Measurements from ENCODE around the gene PROX2.

The PROX2 gene

GRCh38 chr14:74846968-74847665, 28.8 kb downstream of the PROX2 start:
- in situ Hi-C loops (cut with HindIII; ENCODE audit: low sequenced_read_pairs): no loop called here
- H3K4me3 ChIP-seq (ENCODE audit: low read depth, low read length): no peak overlapping the region
- TF ChIP-seq, protein P1, sequence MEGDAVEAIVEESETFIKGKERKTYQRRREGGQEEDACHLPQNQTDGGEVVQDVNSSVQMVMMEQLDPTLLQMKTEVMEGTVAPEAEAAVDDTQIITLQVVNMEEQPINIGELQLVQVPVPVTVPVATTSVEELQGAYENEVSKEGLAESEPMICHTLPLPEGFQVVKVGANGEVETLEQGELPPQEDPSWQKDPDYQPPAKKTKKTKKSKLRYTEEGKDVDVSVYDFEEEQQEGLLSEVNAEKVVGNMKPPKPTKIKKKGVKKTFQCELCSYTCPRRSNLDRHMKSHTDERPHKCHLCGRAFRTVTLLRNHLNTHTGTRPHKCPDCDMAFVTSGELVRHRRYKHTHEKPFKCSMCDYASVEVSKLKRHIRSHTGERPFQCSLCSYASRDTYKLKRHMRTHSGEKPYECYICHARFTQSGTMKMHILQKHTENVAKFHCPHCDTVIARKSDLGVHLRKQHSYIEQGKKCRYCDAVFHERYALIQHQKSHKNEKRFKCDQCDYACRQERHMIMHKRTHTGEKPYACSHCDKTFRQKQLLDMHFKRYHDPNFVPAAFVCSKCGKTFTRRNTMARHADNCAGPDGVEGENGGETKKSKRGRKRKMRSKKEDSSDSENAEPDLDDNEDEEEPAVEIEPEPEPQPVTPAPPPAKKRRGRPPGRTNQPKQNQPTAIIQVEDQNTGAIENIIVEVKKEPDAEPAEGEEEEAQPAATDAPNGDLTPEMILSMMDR (IDR thresholded peaks at IDR 0.05; ENCODE audit: low read depth, low read length): no peak
- DNase-seq (ENCODE audit: low read depth, low spot score): peak; percentile 62

DNA sequence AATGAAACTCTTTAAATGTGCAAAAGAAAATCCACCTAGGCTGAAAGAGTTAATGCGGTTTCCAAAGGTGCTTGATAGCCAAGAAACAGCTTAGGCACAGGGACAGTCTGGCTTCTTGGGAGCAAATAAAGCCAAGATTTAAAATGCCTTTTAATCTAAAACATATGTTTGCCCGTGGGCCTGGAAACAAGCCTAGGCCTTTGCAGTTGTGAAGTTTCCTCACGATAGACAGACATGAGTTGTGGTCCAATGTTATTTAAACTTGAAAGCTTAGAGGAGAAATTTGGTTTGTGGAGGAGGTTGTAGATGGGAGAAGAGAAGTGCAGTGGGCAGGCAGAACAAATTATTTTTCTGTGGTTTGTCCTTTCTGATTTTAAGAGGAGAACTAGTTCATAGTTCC, 29.8 kb downstream of the PROX2 start:
- TF ChIP-seq, protein P1 (IDR thresholded peaks at IDR 0.05; ENCODE audit: low read depth, low read length): no peak
- no peak overlapping the region for H3K4me3 ChIP-seq (ENCODE audit: low read depth, low read length)
- in situ Hi-C loops (cut with HindIII; ENCODE audit: low sequenced_read_pairs): no loop called here
- peak; percentile 64 for DNase-seq (ENCODE audit: low read depth, low spot score)

GRCh38 chr14:74843653-74844052, 32.3 kb downstream of the PROX2 start:
- in situ Hi-C loops (cut with HindIII; ENCODE audit: low sequenced_read_pairs): no loop called here
- TF ChIP-seq, protein P1 (IDR thresholded peaks at IDR 0.05; ENCODE audit: low read depth, low read length): no peak
- peak; percentile 35 for DNase-seq (ENCODE audit: low read depth, low spot score)
- H3K4me3 ChIP-seq (ENCODE audit: low read depth, low read length): no peak overlapping the region

DNA sequence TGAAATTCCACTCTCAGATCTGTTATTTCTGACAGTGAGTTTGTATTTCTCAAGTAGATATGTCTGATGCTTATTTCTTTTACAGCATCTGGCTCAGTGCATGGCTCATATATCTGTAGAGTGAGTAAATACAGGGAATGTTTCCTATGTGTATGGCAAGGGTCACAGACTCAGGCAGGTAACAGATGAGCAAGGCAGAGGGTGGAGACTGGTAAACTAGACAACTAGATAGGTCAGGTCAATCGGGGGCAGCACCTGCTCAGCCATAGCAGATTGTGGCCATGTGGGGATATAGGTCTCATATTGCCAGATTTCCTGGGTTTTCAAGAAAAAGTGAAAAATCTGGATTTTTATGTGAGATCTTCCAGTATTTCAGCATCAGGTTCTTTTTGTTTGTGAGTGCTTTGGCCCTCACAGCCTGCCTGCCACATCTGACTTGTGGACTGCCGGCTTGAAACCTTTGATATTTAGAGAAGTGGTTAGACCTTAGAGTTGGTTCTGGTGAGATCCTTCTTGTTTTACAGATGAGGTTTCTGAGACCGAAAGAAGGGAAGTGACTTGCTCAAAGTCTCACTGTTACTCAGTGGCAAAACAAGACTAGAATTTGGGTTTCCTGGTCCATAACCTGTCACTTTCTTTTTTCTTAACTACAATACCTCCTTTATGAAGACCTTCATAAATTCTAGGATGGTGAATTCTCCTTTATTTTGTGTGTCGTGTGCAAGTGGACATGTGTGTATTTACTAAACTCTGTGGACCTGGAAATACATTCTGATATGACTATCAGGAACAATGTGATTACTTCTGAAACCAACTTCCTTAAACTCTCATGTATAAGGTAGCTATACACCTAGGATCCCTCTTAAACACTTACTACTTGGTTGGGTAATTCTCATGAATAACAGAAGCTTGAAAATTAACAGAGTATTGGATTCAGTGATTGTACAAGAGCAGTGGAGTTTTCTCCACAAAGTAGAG, 34.4 kb downstream of the PROX2 start:
- DNase-seq (ENCODE audit: low read depth, low spot score): no peak

DNA sequence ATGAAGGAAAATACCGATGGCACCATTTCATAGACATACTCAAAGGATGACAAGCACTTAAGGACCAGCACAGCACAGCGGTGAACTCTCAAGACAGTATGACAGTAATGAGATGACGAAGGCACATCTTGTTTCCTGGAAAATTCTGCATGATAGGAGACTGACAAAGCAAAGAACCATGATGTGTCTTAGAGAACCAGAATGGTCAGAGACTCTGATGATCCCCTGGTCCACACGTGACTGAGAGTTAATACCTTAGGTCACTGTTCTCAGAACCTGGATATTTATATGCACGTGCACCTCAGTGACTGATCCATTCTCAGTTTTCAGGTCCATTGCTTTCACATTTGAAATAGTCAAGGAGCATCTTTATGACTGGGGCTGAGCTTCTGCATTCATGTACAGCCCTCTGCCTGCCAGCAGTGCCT, 35.3 kb downstream of the PROX2 start:
- in situ Hi-C loops (cut with HindIII; ENCODE audit: low sequenced_read_pairs): no loop called here
- H3K4me3 ChIP-seq (ENCODE audit: low read depth, low read length): no peak overlapping the region
- no peak for DNase-seq (ENCODE audit: low read depth, low spot score)
- TF ChIP-seq, protein P1 (IDR thresholded peaks at IDR 0.05; ENCODE audit: low read depth, low read length): no peak

More for the DNA sequence above, 34.4 kb downstream of the PROX2 start:
- H3K4me3 ChIP-seq (ENCODE audit: low read depth, low read length): no peak overlapping the region
- in situ Hi-C loops (cut with HindIII; ENCODE audit: low sequenced_read_pairs): no loop called here
- TF ChIP-seq, protein P1 (IDR thresholded peaks at IDR 0.05; ENCODE audit: low read depth, low read length): no peak

DNA sequence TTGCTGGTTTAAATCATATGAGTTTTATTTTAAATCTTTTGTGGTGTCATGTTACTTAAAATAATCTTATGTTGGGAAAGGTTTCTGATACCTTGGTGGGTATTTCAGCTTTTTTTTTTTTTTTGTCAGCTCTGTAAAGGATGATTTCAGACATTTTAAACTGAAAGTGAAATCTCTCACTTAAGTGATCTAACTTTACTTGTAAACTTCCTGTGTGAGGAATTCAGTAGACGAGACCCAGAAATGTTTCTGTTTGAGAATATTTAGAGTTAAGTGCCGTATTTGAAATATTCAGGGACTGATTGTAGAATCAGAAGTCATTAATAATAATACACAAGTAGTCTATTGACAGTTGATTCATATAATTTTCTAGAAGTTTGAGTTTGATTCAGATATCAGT, 37.8 kb downstream of the PROX2 start:
- TF ChIP-seq, protein P1 (IDR thresholded peaks at IDR 0.05; ENCODE audit: low read depth, low read length): no peak
- in situ Hi-C loops (cut with HindIII; ENCODE audit: low sequenced_read_pairs): no loop called here
- no peak overlapping the region for H3K4me3 ChIP-seq (ENCODE audit: low read depth, low read length)
- DNase-seq (ENCODE audit: low read depth, low spot score): no peak
